Sciatic nerve (tissue), 2 donors: ENCODE measurements around the gene OSBPL2. TPM values are rescaled to one million over a fixed set of nuclear protein-coding genes. Genes with fewer than 3 reads are reported as not detected.
A peak's percentile ranks its signal among the peaks of the same experiment; 100 is the strongest.

Experiments
- ATAC-seq: fragments of 200-7000 bp; cut with Tn5 transposase; one replicate; pipeline ENCODE4 v1.9.1; 2020; ENCODE audit warnings: mild to moderate bottlenecking, moderate library complexity
- DNase-seq: peaks from one replicate; pipeline ENCODE4 v3.0.0-alpha.2; 2020; ENCODE audit warnings: low spot score
- intact Hi-C: fragments of 100-400 bp; cut with DNase I; formaldehyde crosslinking; loops from one replicate; pipeline ENCODE4 v1.14.2; 2022
- total RNA-seq: library from RNA; stranded (reverse); fragmentation: NEBNext Ultra II Directional; extraction: Animal tissue kit (Norgen Biotek cat#: 25700); gene quantifications from one replicate; pipeline ENCODE4 v1.2.1, GENCODE V29; 2021
- donor health status: DM: no; HTN: no; CAD: no.
- donor health status: DM: no; HTN: no; CAD: no.

The OSBPL2 gene
- total RNA-seq, 1 donor from 2014 or later = 53.3 TPM

- ATAC-seq = no peak
- intact Hi-C loops = no loop called here
- DNase-seq = no peak
These were observed 31.6 kb downstream of the OSBPL2 start for GRCh38 chr20:62269871-62270270.

DNA sequence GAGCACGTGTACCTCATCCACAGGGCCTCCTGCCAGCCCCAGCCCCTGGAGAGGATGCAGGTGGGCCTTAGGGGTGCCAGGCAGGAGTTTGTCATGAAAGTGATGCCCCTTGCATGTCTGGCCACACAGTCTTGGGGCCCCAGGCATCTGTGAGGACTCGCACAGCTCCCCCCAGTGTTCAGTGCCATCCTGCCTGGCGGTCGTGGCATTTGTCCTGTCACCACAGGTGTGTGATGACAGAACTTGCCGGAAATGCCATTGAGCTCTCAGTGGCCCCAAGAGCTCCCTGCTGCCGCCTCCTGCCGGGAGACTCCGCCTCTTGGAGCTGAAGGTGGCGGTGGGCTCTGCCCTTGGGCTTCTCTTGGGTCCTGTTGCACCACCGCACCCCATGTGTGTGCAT is 33.9 kb downstream of the OSBPL2 start:
- no peak for DNase-seq
- intact Hi-C loops = no loop called here
- ATAC-seq = no peak

DNA sequence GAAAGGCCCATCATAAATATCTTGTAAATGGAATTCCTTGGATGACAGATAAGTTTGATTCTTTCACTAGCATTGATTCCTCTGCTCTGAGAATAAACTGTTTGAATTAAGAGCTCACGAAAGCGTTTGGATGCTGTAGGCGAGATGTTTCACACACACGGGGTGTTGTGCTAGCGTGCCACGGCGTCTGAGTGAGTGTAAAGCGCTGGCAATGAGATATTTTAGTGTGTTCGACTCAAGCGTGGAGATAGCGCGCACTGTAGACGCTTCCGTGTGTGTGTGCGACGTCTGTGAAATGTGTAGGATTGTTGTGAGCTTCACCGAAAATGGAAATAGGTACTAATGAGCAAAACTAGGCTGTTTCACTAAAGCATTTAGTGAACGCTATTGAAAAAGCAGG is 35.1 kb downstream of the OSBPL2 start:
- no peak for ATAC-seq
- intact Hi-C loops = no loop called here
- DNase-seq = no peak

DNA sequence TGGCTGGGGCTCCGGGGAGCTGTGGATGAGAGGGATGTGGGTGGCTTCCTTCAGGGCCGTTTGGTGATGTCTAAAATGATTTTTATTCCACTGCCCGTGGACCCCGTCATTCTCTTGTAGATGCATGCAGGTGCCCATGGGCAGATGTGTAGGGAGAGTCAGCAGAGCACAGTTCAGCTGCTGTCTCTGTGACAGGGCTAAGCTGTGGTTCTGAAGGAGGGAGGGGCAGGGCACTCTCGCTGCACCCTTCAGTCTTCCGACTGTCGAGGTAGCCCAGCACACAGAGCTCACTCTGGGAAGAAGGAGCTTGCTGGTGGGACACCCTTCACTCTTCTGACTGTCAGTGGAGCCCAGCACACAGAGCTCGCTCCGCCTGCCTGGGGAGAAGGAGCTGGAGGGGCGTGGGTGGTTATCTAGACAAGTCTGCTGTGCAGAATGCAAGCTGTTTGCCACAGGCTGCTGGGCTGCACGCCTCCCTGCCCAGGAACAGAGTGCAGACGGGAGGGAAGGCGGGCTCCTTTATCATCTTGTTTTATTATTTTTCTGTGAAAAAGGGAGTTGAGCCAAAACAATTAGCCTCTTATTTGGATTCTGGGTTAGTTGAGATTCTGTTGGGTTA is 36.1 kb downstream of the OSBPL2 start:
- ATAC-seq = no peak
- no peak for DNase-seq
- intact Hi-C loops = no loop called here

DNA sequence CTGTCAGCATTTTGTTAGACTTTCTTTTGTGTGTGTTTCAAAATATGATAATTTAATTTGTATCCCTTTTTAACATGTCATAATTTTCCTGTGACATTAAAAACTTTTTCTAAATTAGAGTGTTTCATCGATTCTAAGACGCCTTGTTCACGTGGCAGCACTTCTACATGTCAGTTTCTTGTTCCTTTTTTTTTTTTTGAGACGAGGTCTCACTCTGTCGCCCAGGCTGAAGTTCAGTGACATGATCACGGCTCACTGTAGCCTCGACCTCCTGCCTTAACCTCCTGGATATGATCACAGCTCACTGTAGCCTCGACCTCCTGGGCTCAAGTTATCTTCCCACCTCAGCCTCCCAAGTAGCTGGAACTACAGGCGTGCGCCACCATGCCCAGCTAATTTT is 36.9 kb downstream of the OSBPL2 start:
- DNase-seq = no peak
- intact Hi-C loops = no loop called here
- ATAC-seq = no peak

- intact Hi-C loops = no loop called here
- no peak for DNase-seq
- ATAC-seq = no peak
These were observed 38.1 kb downstream of the OSBPL2 start for GRCh38 chr20:62276439-62276838.

DNA sequence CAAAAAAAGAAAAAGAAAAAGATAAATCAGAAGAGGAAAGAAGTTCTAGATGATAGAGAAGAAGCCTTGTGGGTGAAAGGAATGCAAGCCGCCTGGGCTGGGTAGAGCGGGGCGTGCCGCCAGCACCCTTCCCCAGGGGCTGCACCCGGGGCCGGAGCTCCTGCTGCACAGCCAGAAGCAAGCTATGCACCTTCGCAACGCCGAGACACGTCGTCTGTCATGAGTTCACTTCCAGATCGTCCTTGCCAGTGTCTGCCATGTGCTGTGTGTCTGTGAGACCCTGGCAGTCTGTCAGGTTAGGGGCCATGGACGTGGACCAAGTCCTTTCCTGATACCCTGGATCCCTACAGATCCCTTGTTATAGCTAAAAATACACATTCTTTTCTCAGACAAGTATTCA is 38.9 kb downstream of the OSBPL2 start:
- peak; percentile 50 for ATAC-seq
- no peak for DNase-seq
- intact Hi-C loops = no loop called here

DNA sequence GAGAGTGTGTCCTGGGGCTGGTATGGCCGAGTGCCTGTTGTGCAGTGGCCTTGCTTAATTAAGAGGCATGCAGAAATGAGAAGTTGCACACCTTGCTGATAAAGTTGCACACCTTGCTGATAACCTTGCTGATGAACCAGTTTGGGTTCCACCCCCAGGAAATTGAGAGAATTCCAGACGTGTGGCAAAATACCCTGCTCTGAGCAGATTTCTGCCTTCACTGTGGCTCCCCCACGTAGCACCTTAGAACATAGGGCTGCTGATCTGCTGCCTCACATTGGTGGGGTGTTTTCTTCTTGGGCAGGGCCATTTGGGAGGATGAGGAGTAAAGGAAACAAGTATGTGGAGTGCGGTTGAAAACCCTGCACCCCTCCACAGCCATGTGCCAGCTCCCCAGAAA is 42.0 kb downstream of the OSBPL2 start:
- intact Hi-C loops = no loop called here
- no peak for ATAC-seq
- no peak for DNase-seq

- intact Hi-C loops = no loop called here
- no peak for DNase-seq
- ATAC-seq = no peak
These were observed 43.0 kb downstream of the OSBPL2 start for GRCh38 chr20:62281161-62281933.

- DNase-seq (no peak), ATAC-seq (no peak)
- intact Hi-C loops = no loop called here
These were observed 43.8 kb downstream of the OSBPL2 start for GRCh38 chr20:62282103-62282502.

- ATAC-seq = no peak
These were observed 44.7 kb downstream of the OSBPL2 start for GRCh38 chr20:62282877-62283503.

DNA sequence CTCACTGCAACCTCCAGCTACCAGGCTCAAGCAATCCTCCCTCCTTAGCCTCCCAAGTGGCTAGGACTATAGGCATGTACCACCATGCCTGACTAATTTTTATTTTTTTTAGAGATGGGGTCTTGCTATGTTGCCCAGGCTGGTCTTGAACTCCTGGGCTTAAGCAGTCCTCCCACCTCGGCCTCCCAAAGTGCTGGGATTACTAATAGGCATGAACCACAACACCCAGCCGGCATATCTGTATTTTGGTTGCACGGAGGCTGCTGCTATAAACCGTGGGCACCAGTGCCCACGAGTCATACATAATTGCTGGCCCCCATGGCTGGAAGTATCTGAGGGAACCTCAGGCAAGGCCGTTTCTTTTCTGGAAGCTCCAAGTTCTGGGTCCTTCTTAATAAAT is 46.1 kb downstream of the OSBPL2 start:
- DNase-seq (no peak), ATAC-seq (no peak)
- intact Hi-C loops = no loop called here

More at GRCh38 chr20:62282877-62283503, 44.7 kb downstream of the OSBPL2 start:
- intact Hi-C loops = no loop called here
- DNase-seq = no peak

- DNase-seq = no peak
- intact Hi-C loops = no loop called here
- no peak for ATAC-seq
These were observed 46.8 kb downstream of the OSBPL2 start for GRCh38 chr20:62285151-62285550.

DNA sequence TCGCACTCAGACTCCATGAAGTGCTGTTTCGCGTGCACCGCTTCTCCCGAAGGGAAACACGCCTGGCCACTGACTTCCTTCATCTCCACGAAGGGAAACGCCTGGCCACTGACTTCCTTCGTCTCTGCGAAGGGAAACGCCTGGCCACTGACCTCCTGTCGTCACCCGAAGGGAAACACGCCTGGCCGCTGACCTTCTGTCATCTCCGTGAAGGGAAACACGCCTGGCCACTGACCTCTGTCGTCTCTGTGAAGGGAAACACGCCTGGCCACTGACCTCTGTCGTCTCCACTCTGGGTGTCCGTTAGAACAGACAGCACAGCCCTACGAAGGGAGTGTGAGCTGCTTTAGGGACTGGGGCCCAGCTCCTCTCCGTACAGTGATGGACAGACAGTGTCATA is 47.4 kb downstream of the OSBPL2 start:
- intact Hi-C loops = no loop called here
- peak; percentile 31 for ATAC-seq
- DNase-seq = no peak

GRCh38 chr20:62286493-62287064 is 48.3 kb downstream of the OSBPL2 start:
- intact Hi-C loops = no loop called here
- no peak for ATAC-seq
- DNase-seq = no peak

GRCh38 chr20:62287129-62287528 is 48.8 kb downstream of the OSBPL2 start:
- ATAC-seq (no peak), DNase-seq (no peak)
- intact Hi-C loops = no loop called here

DNA sequence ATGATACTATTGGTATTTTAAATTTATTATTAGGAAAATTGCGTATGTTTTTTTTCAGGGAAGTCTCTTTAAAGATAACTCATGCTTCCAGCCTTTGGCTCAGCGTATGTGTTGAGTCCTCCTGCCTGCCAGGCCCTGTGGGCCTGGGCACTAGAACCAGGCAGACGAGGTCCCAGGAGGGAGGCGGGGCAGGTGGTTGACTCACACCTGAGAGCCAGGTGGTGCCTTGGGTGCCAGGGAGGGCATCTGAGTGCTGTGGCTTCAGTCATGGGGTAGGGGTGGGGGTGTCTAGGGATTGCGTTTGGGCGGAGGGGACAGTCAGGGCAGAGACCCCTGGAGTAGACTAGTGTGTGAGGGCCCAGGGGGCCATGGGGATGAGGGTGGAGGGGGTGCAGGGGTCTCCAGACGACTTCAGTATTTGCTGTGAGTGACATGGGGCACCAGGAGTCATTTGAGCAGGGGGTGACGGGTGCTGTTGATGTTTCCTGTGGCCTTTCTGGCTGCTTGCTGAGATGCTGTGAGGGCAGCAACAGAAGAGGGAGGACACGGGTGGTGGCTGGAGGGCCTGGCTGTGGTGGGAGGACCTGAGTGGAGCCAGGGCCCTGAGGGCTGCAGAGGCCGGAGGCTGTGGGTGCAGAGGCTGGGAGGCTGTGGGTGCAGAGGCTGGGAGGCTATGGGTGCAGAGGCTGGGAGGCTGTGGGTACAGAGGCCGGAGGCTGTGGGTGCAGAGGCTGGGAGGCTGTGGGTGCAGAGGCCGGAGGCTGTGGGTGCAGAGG is 49.6 kb downstream of the OSBPL2 start:
- ATAC-seq (no peak), DNase-seq (no peak)
- intact Hi-C loops = no loop called here

- intact Hi-C loops = no loop called here
- ATAC-seq = no peak
- DNase-seq = no peak
These were observed 50.3 kb downstream of the OSBPL2 start for GRCh38 chr20:62288535-62289105.

DNA sequence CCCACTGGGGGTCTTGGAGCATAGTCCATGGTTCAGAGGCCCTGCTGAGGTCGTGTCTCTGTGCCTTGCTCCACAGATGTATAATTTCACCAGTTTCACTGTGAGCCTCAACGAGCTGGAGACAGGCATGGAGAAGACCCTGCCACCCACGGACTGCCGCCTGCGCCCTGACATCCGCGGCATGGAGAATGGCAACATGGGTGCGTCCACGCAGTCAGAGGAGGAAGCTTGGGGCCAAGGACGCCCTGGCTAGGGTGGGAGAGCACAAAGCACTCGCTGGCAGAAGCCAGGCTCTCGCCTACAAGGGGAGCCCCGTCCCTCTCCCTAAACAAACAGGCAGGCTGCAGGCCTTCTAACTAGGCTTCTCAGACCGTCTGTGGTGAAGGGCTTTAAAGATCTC is 50.8 kb downstream of the OSBPL2 start:
- intact Hi-C loops = no loop called here
- no peak for ATAC-seq
- no peak for DNase-seq
